H9 (cell line): ENCODE measurements around the gene MAGEA9. TPM values are rescaled to one million over a fixed set of nuclear protein-coding genes. Genes with fewer than 3 reads are reported as not detected.

Experiments
- DNase-seq: peaks from one replicate; pipeline ENCODE4 v3.0.0-alpha.2; 2017
- H2AFZ ChIP-seq: one replicate; pipeline ENCODE4 v1.6.1; 2013; ENCODE audit warnings: mild to moderate bottlenecking, low read length, control low read depth, moderate library complexity
- H2AK5ac ChIP-seq: 2 replicates; pipeline ENCODE4 v1.6.1; 2013; ENCODE audit warnings: low read length, control low read depth, mixed read lengths; ENCODE audit not compliant: insufficient read length
- H2BK120ac ChIP-seq: one replicate; pipeline ENCODE4 v1.6.1; 2013; ENCODE audit warnings: low read depth, mild to moderate bottlenecking, low read length, control low read depth, inconsistent platforms; ENCODE audit not compliant: poor library complexity, severe bottlenecking
- H2BK12ac ChIP-seq: 2 replicates; pipeline ENCODE4 v1.6.1; 2013; ENCODE audit warnings: low read length, control low read depth, mixed read lengths, low read depth; ENCODE audit not compliant: insufficient read length
- H2BK15ac ChIP-seq: 2 replicates; pipeline ENCODE4 v1.6.1; 2013; ENCODE audit warnings: low read depth, low read length, control low read depth
- H2BK20ac ChIP-seq: one replicate; pipeline ENCODE4 v1.6.1; 2013; ENCODE audit warnings: low read depth, mild to moderate bottlenecking, low read length, control low read depth, inconsistent platforms; ENCODE audit not compliant: poor library complexity, severe bottlenecking
- H2BK5ac ChIP-seq: 2 replicates; pipeline ENCODE4 v1.6.1; 2013; ENCODE audit warnings: low read length, control low read depth, mixed read lengths; ENCODE audit not compliant: insufficient read length
- H3K14ac ChIP-seq: 2 replicates; pipeline ENCODE4 v1.6.1; 2013; ENCODE audit warnings: low read length, control low read depth; ENCODE audit not compliant: insufficient read depth
- H3K18ac ChIP-seq: 2 replicates; pipeline ENCODE4 v1.6.1; 2013; ENCODE audit warnings: low read depth, mild to moderate bottlenecking, mixed read lengths, low read length, control low read depth; ENCODE audit not compliant: insufficient read length
- H3K23ac ChIP-seq: 2 replicates; pipeline ENCODE4 v1.6.1; 2013; ENCODE audit warnings: low read length, control low read depth, mixed read lengths, low read depth; ENCODE audit not compliant: insufficient read length
- H3K23me2 ChIP-seq: 2 replicates; pipeline ENCODE4 v1.6.1; 2013; ENCODE audit warnings: low read depth, mild to moderate bottlenecking, mixed read lengths, low read length, control low read depth; ENCODE audit not compliant: insufficient read length, poor library complexity, severe bottlenecking
- H3K27ac ChIP-seq: 2 replicates; pipeline ENCODE4 v1.5.1; 2013; ENCODE audit warnings: low read length, control low read depth, mixed read lengths, low read depth; ENCODE audit not compliant: insufficient read length
- H3K27me3 ChIP-seq: 2 replicates; pipeline ENCODE4 v1.6.1; 2013; ENCODE audit warnings: low read length, control low read depth, inconsistent platforms; ENCODE audit not compliant: insufficient read depth
- H3K4ac ChIP-seq: 2 replicates; pipeline ENCODE4 v1.6.1; 2013; ENCODE audit warnings: low read depth, mild to moderate bottlenecking, control low read depth, inconsistent platforms, low read length, moderate library complexity
- H3K4me1 ChIP-seq: 2 replicates; pipeline ENCODE4 v1.6.1; 2013; ENCODE audit warnings: low read length, control low read depth, inconsistent platforms; ENCODE audit not compliant: insufficient read depth
- H3K4me2 ChIP-seq: 2 replicates; pipeline ENCODE4 v1.6.1; 2013; ENCODE audit warnings: low read length, control low read depth, mixed read lengths; ENCODE audit not compliant: insufficient read length, insufficient read depth
- H3K56ac ChIP-seq: 2 replicates; pipeline ENCODE4 v1.6.1; 2013; ENCODE audit warnings: low read depth, mild to moderate bottlenecking, mixed read lengths, low read length, control low read depth; ENCODE audit not compliant: insufficient read length
- H3K79me1 ChIP-seq: 2 replicates; pipeline ENCODE4 v1.6.1; 2013; ENCODE audit warnings: low read depth, mild to moderate bottlenecking, moderate library complexity, low read length, control low read depth, inconsistent platforms; ENCODE audit not compliant: insufficient read depth, poor library complexity, severe bottlenecking
- H3K79me2 ChIP-seq: 2 replicates; pipeline ENCODE4 v1.6.1; 2013; ENCODE audit warnings: low read length, control low read depth, inconsistent platforms; ENCODE audit not compliant: insufficient read depth
- H3K9ac ChIP-seq: 2 replicates; pipeline ENCODE4 v1.6.1; 2013; ENCODE audit warnings: low read length, control low read depth, mixed read lengths; ENCODE audit not compliant: insufficient read length; ENCODE audit errors: extremely low read depth
- H3K9me3 ChIP-seq: one replicate; pipeline ENCODE4 v1.6.1; 2013; ENCODE audit warnings: low read depth, low read length, inconsistent platforms; ENCODE audit not compliant: control insufficient read depth
- H3T11ph ChIP-seq: one replicate; pipeline ENCODE4 v1.6.1; 2013; ENCODE audit warnings: mild to moderate bottlenecking, low read length, control low read depth, inconsistent platforms
- H4K20me1 ChIP-seq: one replicate; pipeline ENCODE4 v1.6.1; 2013; ENCODE audit not compliant: control insufficient read depth, insufficient read length, insufficient read depth
- H4K5ac ChIP-seq: 2 replicates; pipeline ENCODE4 v1.6.1; 2013; ENCODE audit warnings: low read depth, mild to moderate bottlenecking, mixed read lengths, low read length, control low read depth; ENCODE audit not compliant: insufficient read length
- H4K8ac ChIP-seq: replicated peaks from 2 replicates; pipeline ENCODE4 v1.6.1; 2013; ENCODE audit warnings: low read length, control low read depth, mixed read lengths, low read depth; ENCODE audit not compliant: insufficient read length
- H4K91ac ChIP-seq: 2 replicates; pipeline ENCODE4 v1.6.1; 2013; ENCODE audit warnings: low read depth, mild to moderate bottlenecking, moderate library complexity, mixed read lengths, low read length, control low read depth; ENCODE audit not compliant: insufficient read length
- H3K27ac Mint-ChIP-seq, 3 experiments: 2 replicates in 2 of 3; 3 replicates in 1 of 3; pipeline ENCODE4 v1.8.0; 2020 to 2021; ENCODE audit warnings: mixed read lengths in 3 of 3, mild to moderate bottlenecking in 1 of 3, moderate library complexity in 1 of 3
- H3K27me3 Mint-ChIP-seq: 2 replicates; pipeline ENCODE4 v1.8.0; 2021; ENCODE audit warnings: low read depth, mild to moderate bottlenecking, moderate library complexity, mixed read lengths
- H3K36me3 Mint-ChIP-seq, 3 experiments: 2 replicates in 2 of 3; 3 replicates in 1 of 3; pipeline ENCODE4 v1.8.0; 2020 to 2021; ENCODE audit warnings: low read depth in 3 of 3, mixed read lengths in 3 of 3; ENCODE audit not compliant: insufficient read depth in 1 of 3
- H3K4me1 Mint-ChIP-seq, 2 experiments: 2 replicates each; pipeline ENCODE4 v1.8.0; 2020; ENCODE audit warnings: mixed read lengths in 2 of 2
- H3K4me3 Mint-ChIP-seq, 2 experiments: 2 replicates in 1 of 2; 3 replicates in 1 of 2; pipeline ENCODE4 v1.8.0; 2020 to 2021; ENCODE audit warnings: mild to moderate bottlenecking in 2 of 2, mixed read lengths in 2 of 2, moderate library complexity in 1 of 2
- H3K9me3 Mint-ChIP-seq, 2 experiments: 2 replicates in 1 of 2; 3 replicates in 1 of 2; pipeline ENCODE4 v1.8.0; 2020; ENCODE audit warnings: mild to moderate bottlenecking in 2 of 2, mixed read lengths in 2 of 2, moderate library complexity in 1 of 2
- WGBS: extraction: QIAGEN DNeasy Blood & Tissue Kit; methylation state at CpG from one replicate; pipeline ENCODE4 v1.1.7; 2013; ENCODE audit warnings: missing lambda C conversion rate, low lambda C conversion rate, mixed read lengths; ENCODE audit not compliant: insufficient read length; ENCODE audit errors: extremely low coverage; 5-methylcytosine and 5-hydroxymethylcytosine counted together
- total RNA-seq: library from RNA; stranded (reverse); gene quantifications from 2 replicates; pipeline ENCODE4 v1.2.1, GENCODE V29; 2021
- TF ChIP-seq, protein P1 (sequence below): fragments of 200-600 bp; sonication (generic); conservative IDR thresholded peaks from 3 replicates; pipeline ENCODE4 v1.8.0; 2021; ENCODE audit warnings: antibody characterized with exemption, mild to moderate bottlenecking

Gene MAGEA9
- total RNA-seq, 1 experiment from 2014 or later, result 0.28 TPM

DNA sequence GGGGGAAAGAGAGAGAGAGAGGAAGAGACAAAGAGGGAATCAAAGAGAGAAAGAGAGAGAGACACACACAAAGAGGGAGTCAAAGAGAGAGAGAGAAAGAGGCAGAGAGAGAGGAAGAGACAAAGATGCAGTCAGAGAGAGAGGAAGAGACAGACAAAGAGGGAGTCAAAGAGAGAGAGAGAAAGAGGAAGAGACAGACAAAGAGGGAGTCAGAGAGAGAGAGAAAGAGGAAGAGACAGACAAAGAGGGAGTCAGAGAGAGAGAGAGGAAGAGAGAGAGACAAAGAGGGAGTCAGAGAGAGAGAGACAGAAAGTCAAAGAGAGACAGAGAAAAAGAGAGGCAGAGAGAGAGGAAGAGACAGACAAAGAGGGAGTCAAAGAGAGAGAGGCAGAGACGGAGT lies 45.5 kb downstream of the MAGEA9 start:
- Histone ChIP-seq H3K18ac (no peak overlapping the region), H2BK20ac (no peak overlapping the region), H4K20me1 (no peaks in the 10 kb centered on the region), H3K14ac (no peak overlapping the region), H3T11ph (no peak overlapping the region), H4K91ac (no peak overlapping the region), H3K27ac (no peak overlapping the region), H3K79me1 (no peaks in the 10 kb centered on the region), H2BK15ac (no peak overlapping the region), H2BK12ac (no peak overlapping the region), H3K9me3 (peaks cover 8% of the 10 kb centered on the region), H3K56ac (no peak overlapping the region), H3K23me2 (peaks cover 3% of the 10 kb centered on the region), H3K4me1 (peaks cover 2% of the 10 kb centered on the region; the same call in 1 of the 2 replicates), H3K79me2 (no peaks in the 10 kb centered on the region), H3K9ac (no peak overlapping the region), H4K8ac (no peak overlapping the region), H3K4ac (no peak overlapping the region), H2BK120ac (no peak overlapping the region), H2BK5ac (no peak overlapping the region), H3K27me3 (no peaks in the 10 kb centered on the region), H3K23ac (no peak overlapping the region), H4K5ac (no peak overlapping the region), H2AFZ (no peak overlapping the region), H3K4me2 (no peak overlapping the region), H2AK5ac (no peak overlapping the region)
- Mint-ChIP-seq H3K27me3 (peaks cover 1% of the 10 kb centered on the region; the same call in 1 of the 2 replicates), H3K36me3 (peaks cover 8 to 13% (median 8%) of the 10 kb centered on the region in 3 experiments), H3K4me1 (peaks cover 46 to 50% of the 10 kb centered on the region in 2 experiments), H3K4me3 (peak overlapping the region in 1 of 2 experiments; percentile 1; a peak in 2 of 5 replicates), H3K9me3 (peaks cover 59 to 74% of the 10 kb centered on the region in 2 experiments), H3K27ac (peak overlapping the region in 2 of 3 experiments; percentile 8 to 15; a peak in 3 of 7 replicates)
- no peak for DNase-seq
- no CpG with 5 or more reads among the region's 1 CpG for WGBS
- TF ChIP-seq, protein P1, sequence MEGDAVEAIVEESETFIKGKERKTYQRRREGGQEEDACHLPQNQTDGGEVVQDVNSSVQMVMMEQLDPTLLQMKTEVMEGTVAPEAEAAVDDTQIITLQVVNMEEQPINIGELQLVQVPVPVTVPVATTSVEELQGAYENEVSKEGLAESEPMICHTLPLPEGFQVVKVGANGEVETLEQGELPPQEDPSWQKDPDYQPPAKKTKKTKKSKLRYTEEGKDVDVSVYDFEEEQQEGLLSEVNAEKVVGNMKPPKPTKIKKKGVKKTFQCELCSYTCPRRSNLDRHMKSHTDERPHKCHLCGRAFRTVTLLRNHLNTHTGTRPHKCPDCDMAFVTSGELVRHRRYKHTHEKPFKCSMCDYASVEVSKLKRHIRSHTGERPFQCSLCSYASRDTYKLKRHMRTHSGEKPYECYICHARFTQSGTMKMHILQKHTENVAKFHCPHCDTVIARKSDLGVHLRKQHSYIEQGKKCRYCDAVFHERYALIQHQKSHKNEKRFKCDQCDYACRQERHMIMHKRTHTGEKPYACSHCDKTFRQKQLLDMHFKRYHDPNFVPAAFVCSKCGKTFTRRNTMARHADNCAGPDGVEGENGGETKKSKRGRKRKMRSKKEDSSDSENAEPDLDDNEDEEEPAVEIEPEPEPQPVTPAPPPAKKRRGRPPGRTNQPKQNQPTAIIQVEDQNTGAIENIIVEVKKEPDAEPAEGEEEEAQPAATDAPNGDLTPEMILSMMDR, result no peak
